Choroid plexus epithelial cell (primary cell): ENCODE measurements around the gene KLRB1.

Source experiments
- DNase-seq: peaks from one replicate; pipeline ENCODE4 v3.0.0-alpha.2; 2010; ENCODE audit warnings: low read depth
- H3K4me3 ChIP-seq: 2 replicates; pipeline ENCODE4 v1.5.1; 2011; ENCODE audit warnings: low read depth, mild to moderate bottlenecking, control low read depth, low read length, moderate library complexity
- CTCF ChIP-seq: conservative IDR thresholded peaks from 2 replicates; pipeline ENCODE4 v1.5.1; 2011; ENCODE audit warnings: low read depth, mild to moderate bottlenecking, control low read depth, inconsistent platforms, low read length, moderate library complexity

Gene KLRB1

GRCh38 chr12:9607716-9608115 is at the start of gene KLRB1:
Gene KLRB1, minus strand, starts transcription at chr12:9607916. Its CDS starts 77 bp downstream, at chr12:9607839.
- no peak within 1 kb of the TSS for H3K4me3 ChIP-seq
- no peak for TF ChIP-seq CTCF
- no peak for DNase-seq

GRCh38 chr12:9651265-9651729 is 43.6 kb upstream of the KLRB1 start:
- peak; percentile 52 for DNase-seq

GRCh38 chr12:9650151-9650576 is 42.4 kb upstream of the KLRB1 start:
- no peak for TF ChIP-seq CTCF
- H3K4me3 ChIP-seq: peak overlapping the region; percentile 21
- peak; percentile 23 for DNase-seq

More at GRCh38 chr12:9651265-9651729, 43.6 kb upstream of the KLRB1 start:
- H3K4me3 ChIP-seq: no peak overlapping the region
- no peak for TF ChIP-seq CTCF

- H3K4me3 ChIP-seq: peak overlapping the region; percentile 71
- TF ChIP-seq CTCF: no peak
- DNase-seq: no peak
Observed at GRCh38 chr12:9649532-9649940, 41.8 kb upstream of the KLRB1 start.

GRCh38 chr12:9648701-9649531 is 41.2 kb upstream of the KLRB1 start:
- no peak for TF ChIP-seq CTCF
- DNase-seq: peak; percentile 36
- peak overlapping the region; percentile 71 for H3K4me3 ChIP-seq

GRCh38 chr12:9647825-9648700 is 40.3 kb upstream of the KLRB1 start:
- peak; percentile 78 for DNase-seq
- no peak for TF ChIP-seq CTCF
- peak overlapping the region; percentile 71 for H3K4me3 ChIP-seq
